ENCODE measurements around the gene KIT. TPM values are rescaled to one million over a fixed set of nuclear protein-coding genes. Genes with fewer than 3 reads are reported as not detected.

Gene KIT
- total and polyA plus RNA-seq, 2 donors (not counting 1 experiment from before 2014, with no cell fraction given): 0.01 TPM; not detected in 1

DNA sequence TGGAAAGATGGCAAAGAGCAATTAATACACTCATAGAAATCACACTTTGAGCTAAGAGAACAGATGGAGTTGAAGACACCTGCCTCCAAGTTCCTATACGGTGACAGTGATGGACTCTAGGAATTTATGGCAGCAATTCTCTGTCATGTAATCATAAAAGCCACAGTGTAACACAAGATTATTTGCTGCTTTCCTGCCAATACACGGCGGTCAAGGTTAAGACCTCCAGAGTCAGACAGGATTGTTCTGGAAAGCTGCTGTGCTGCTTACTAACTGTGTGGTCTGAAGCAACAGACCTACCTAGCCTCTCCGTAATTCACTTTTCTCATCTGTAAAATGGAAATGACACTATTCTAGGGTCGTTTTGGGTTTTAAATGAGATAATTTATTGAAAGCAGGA lies 14.6 kb upstream of the KIT start:
- H3K9ac ChIP-seq (ENCODE audit: low read length): no peak overlapping the region
- 100% methylated on average over 3 of the region's 5 CpGs for WGBS (ENCODE audit: insufficient coverage)
- ATAC-seq (ENCODE audit: low read depth) (no peak), DNase-seq (no peak)
- H3K4me1 ChIP-seq (ENCODE audit: control insufficient read depth in 2 of 2, insufficient read depth in 2 of 2, low read length in 2 of 2): no peaks in the 10 kb centered on the region
- H3K4me1 Mint-ChIP-seq: no peaks in the 10 kb centered on the region
- no peaks in the 10 kb centered on the region for H4K20me1 ChIP-seq (ENCODE audit: control insufficient read depth, insufficient read depth, low read length, poor library complexity, severe bottlenecking)
- H2AFZ ChIP-seq (ENCODE audit: insufficient read depth, low read depth, low read length, poor library complexity, severe bottlenecking): no peak overlapping the region
- TF ChIP-seq, protein P1, sequence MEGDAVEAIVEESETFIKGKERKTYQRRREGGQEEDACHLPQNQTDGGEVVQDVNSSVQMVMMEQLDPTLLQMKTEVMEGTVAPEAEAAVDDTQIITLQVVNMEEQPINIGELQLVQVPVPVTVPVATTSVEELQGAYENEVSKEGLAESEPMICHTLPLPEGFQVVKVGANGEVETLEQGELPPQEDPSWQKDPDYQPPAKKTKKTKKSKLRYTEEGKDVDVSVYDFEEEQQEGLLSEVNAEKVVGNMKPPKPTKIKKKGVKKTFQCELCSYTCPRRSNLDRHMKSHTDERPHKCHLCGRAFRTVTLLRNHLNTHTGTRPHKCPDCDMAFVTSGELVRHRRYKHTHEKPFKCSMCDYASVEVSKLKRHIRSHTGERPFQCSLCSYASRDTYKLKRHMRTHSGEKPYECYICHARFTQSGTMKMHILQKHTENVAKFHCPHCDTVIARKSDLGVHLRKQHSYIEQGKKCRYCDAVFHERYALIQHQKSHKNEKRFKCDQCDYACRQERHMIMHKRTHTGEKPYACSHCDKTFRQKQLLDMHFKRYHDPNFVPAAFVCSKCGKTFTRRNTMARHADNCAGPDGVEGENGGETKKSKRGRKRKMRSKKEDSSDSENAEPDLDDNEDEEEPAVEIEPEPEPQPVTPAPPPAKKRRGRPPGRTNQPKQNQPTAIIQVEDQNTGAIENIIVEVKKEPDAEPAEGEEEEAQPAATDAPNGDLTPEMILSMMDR (IDR thresholded peaks at IDR 0.05): no peak
- TF ChIP-seq EZH2 (IDR thresholded peaks at IDR 0.05; ENCODE audit: borderline replicate concordance, insufficient read depth, low read depth, low read length, poor library complexity, severe bottlenecking): no peak
- no peaks in the 10 kb centered on the region for H3K79me2 ChIP-seq (ENCODE audit: control insufficient read depth, insufficient read depth, low read length)
- no peak overlapping the region for H3K4me3 ChIP-seq (ENCODE audit: control extremely low read depth in 1 of 5, extremely low read depth in 1 of 5, insufficient read depth in 1 of 5, low read depth in 2 of 5, low read length in 4 of 5)
- intact Hi-C loops (cut with micrococcal nuclease): no loop called here
- no peak overlapping the region for H3K27ac Mint-ChIP-seq
- no peaks in the 10 kb centered on the region for H3K9me3 Mint-ChIP-seq (ENCODE audit: insufficient read depth)
- H3K4me3 Mint-ChIP-seq: no peak overlapping the region
- peaks cover 7% of the 10 kb centered on the region for H3K27me3 Mint-ChIP-seq
- ChIA-PET CTCF (no interaction called here), POLR2A (no interaction called here)
- H3K9me3 ChIP-seq (ENCODE audit: control extremely low read depth in 1 of 3, control insufficient read depth in 2 of 3, insufficient read depth in 1 of 3, low read length in 2 of 3): no peaks in the 10 kb centered on the region
- no peak overlapping the region for H3K27ac ChIP-seq (ENCODE audit: low read length in 2 of 2)
- no peaks in the 10 kb centered on the region for H3K36me3 ChIP-seq (replicated peaks in 1 of 2; ENCODE audit: control extremely low read depth in 1 of 2, control insufficient read depth in 1 of 2, extremely low read depth in 1 of 2, insufficient read depth in 2 of 2, low read length in 1 of 2)
- H3K27me3 ChIP-seq (replicated peaks in 1 of 4; ENCODE audit: control extremely low read depth in 1 of 4, control insufficient read depth in 3 of 4, insufficient read depth in 4 of 4, low read length in 3 of 4): no peaks in the 10 kb centered on the region
- no peak overlapping the region for H3K4me2 ChIP-seq (replicated peaks; ENCODE audit: low read depth, low read length, poor library complexity, severe bottlenecking)

DNA sequence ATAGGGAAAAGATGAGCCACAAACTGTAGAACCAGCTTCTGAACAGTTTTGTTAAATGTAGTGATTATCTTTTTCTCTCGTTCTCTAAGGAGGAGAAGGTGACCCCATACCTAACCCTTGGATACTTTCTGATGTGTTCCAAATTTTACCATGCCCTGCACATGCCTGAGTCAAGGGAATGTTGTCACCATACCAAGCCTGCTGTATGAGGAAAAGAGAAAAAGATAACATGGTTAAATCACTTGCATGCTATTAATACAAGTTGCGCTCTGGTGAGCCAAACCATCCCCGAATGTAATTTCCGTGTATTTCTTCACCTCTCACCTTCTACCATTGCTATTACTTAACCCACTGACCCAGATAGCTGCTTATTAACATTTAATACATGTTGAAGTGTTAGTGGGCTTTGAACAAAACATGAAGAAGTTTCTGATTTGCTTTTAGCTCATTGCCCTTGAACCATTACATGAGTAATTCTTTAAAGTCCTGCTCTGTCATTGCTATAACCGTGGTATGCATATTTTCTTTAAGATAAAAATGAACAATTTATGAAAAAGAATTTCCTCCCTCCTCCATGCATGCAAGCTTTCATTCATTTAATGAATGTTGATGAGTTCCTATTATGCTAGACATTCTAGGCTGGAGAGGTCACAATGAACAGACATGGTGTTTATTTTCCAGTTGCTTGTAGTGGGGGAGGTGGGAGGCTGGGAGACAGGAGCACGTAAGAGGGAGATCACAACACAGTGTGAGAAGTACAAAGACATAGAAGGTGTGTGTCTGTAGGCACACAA lies 13.6 kb upstream of the KIT start:
- Mint-ChIP-seq H3K27ac (no peak overlapping the region), H3K9me3 (ENCODE audit: insufficient read depth) (no peaks in the 10 kb centered on the region), H3K4me3 (no peak overlapping the region), H3K4me1 (no peaks in the 10 kb centered on the region), H3K27me3 (peaks cover 4% of the 10 kb centered on the region)
- WGBS (ENCODE audit: insufficient coverage): 86% methylated on average over 1 of the region's 6 CpGs
- no peak overlapping the region for H3K4me2 ChIP-seq (replicated peaks; ENCODE audit: low read depth, low read length, poor library complexity, severe bottlenecking)
- DNase-seq (no peak), ATAC-seq (ENCODE audit: low read depth) (no peak)
- no peaks in the 10 kb centered on the region for H3K4me1 ChIP-seq (ENCODE audit: control insufficient read depth in 2 of 2, insufficient read depth in 2 of 2, low read length in 2 of 2)
- no peaks in the 10 kb centered on the region for H3K79me2 ChIP-seq (ENCODE audit: control insufficient read depth, insufficient read depth, low read length)
- POLR2A ChIA-PET: no interaction called here
- H3K4me3 ChIP-seq (ENCODE audit: control extremely low read depth in 1 of 5, extremely low read depth in 1 of 5, insufficient read depth in 1 of 5, low read depth in 2 of 5, low read length in 4 of 5): no peak overlapping the region
- CTCF ChIA-PET: no interaction called here
- H3K27me3 ChIP-seq (replicated peaks in 1 of 4; ENCODE audit: control extremely low read depth in 1 of 4, control insufficient read depth in 3 of 4, insufficient read depth in 4 of 4, low read length in 3 of 4): no peaks in the 10 kb centered on the region
- no peak overlapping the region for H3K9ac ChIP-seq (ENCODE audit: low read length)
- H3K9me3 ChIP-seq (ENCODE audit: control extremely low read depth in 1 of 3, control insufficient read depth in 2 of 3, insufficient read depth in 1 of 3, low read length in 2 of 3): no peaks in the 10 kb centered on the region
- no peak overlapping the region for H2AFZ ChIP-seq (ENCODE audit: insufficient read depth, low read depth, low read length, poor library complexity, severe bottlenecking)
- H3K27ac ChIP-seq (ENCODE audit: low read length in 2 of 2): no peak overlapping the region
- TF ChIP-seq, protein P1 (IDR thresholded peaks at IDR 0.05): no peak
- TF ChIP-seq EZH2 (IDR thresholded peaks at IDR 0.05; ENCODE audit: borderline replicate concordance, insufficient read depth, low read depth, low read length, poor library complexity, severe bottlenecking): no peak
- intact Hi-C loops (cut with micrococcal nuclease): no loop called here
- H3K36me3 ChIP-seq (replicated peaks in 1 of 2; ENCODE audit: control extremely low read depth in 1 of 2, control insufficient read depth in 1 of 2, extremely low read depth in 1 of 2, insufficient read depth in 2 of 2, low read length in 1 of 2): no peaks in the 10 kb centered on the region
- H4K20me1 ChIP-seq (ENCODE audit: control insufficient read depth, insufficient read depth, low read length, poor library complexity, severe bottlenecking): no peaks in the 10 kb centered on the region
